GM15510 (cell line): ENCODE data around the gene NAV1.

Experiments
- POLR2A ChIP-seq: IDR thresholded peaks from 3 replicates; pipeline ENCODE4 v1.6.1; 2011; ENCODE audit warnings: borderline replicate concordance; ENCODE audit not compliant: insufficient read length; ENCODE audit errors: extremely low read depth

Gene NAV1

GRCh38 chr1:201565024-201565730, 26.2 kb downstream of the NAV1 start:
- no peak for TF ChIP-seq POLR2A

- no peak for TF ChIP-seq POLR2A
Observed at GRCh38 chr1:201565771-201566528, 27.0 kb downstream of the NAV1 start.

GRCh38 chr1:201566529-201566823, 27.5 kb downstream of the NAV1 start:
- no peak for TF ChIP-seq POLR2A

GRCh38 chr1:201566933-201567801, 28.2 kb downstream of the NAV1 start:
- no peak for TF ChIP-seq POLR2A

- TF ChIP-seq POLR2A: no peak
Observed at GRCh38 chr1:201568265-201568664, 29.3 kb downstream of the NAV1 start.

- TF ChIP-seq POLR2A: no peak
Observed at GRCh38 chr1:201568859-201569294, 29.9 kb downstream of the NAV1 start.

- TF ChIP-seq POLR2A: no peak
Observed at GRCh38 chr1:201570181-201570885, 31.4 kb downstream of the NAV1 start.

- no peak for TF ChIP-seq POLR2A
Observed at GRCh38 chr1:201570886-201571624, 32.1 kb downstream of the NAV1 start.

GRCh38 chr1:201573030-201573429, 34.1 kb downstream of the NAV1 start:
- TF ChIP-seq POLR2A: no peak

GRCh38 chr1:201573923-201574322, 35.0 kb downstream of the NAV1 start:
- no peak for TF ChIP-seq POLR2A

- TF ChIP-seq POLR2A: no peak
Observed at GRCh38 chr1:201575912-201576311, 37.0 kb downstream of the NAV1 start.

- TF ChIP-seq POLR2A: no peak
Observed at GRCh38 chr1:201576914-201577313, 38.0 kb downstream of the NAV1 start.

- TF ChIP-seq POLR2A: no peak
Observed at GRCh38 chr1:201578008-201578888, 39.3 kb downstream of the NAV1 start.

GRCh38 chr1:201582705-201583442, 43.9 kb downstream of the NAV1 start:
- TF ChIP-seq POLR2A: no peak
